H54 (cell line): ENCODE data around the gene SETSIP.

Source experiments
- DNase-seq: peaks from one replicate; pipeline ENCODE4 v3.0.0; 2011; ENCODE audit warnings: low spot score, mixed read lengths; ENCODE audit not compliant: insufficient read length
- FAIRE-seq: peaks from 3 replicates; lab custom pipeline; 2011; peaks lifted over from hg19 to GRCh38; lab: Jason Lieb, UNC
- POLR2A ChIP-seq: IDR thresholded peaks from 2 replicates; pipeline ENCODE4 v1.6.1; 2011; ENCODE audit warnings: low read depth, mild to moderate bottlenecking, low read length

Gene SETSIP, protein sequence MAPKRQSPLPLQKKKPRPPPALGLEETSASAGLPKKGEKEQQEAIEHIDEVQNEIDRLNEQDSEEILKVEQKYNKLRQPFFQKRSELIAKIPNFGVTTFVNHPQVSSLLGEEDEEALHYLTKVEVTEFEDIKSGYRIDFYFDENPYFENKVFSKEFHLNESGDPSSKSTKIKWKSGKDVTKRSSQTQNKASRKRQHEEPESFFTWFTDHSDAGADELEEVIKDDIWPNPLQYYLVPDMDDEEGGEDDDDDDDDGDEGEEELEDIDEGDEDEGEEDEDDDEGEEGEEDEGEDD

DNA sequence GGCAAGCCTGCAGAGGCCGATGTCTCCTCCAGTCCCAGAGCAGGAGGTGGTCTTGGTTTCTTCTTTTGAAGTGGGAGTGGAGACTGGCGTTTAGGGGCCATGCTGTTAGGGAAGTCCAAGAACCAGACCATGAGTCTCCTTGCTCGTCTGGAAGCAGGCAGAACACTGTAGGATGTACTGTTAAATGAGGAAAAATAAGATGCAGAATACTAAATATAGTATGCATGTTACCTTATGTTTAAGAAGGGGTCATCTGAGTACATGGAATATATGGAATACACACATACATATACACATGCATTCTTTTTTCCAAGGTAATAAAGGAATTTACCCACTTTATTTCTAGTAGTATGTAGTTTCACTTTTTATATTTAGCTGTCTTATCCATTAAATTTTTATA is at the start of gene SETSIP:
TSS of gene SETSIP (minus strand) at position 101 of the 400 bp plus-strand sequence. CDS start at position 101, 0 bp downstream.
- TF ChIP-seq POLR2A, result no peak
- DNase-seq (no peak), FAIRE-seq (no peak)

DNA sequence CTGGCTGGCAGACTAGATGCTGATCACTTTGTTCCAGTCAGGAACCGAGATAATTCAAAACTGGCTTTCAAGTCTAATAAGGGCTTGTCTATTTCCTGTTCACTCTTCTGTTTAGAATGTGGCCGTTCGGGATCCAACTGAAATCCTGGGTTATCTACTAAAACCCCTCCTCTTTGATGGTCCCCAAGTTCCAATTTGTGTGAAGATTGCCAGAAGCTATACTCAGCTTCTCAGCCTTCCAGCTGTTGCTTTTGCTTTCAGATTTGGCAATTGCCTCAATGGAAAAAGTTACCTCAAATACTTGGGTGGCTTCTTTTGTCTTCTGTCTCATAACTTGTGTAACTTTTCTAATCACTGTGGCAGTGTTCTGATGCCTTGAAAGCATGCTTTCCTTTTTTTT is 48.7 kb upstream of the SETSIP start:
- no peak for TF ChIP-seq POLR2A
- FAIRE-seq, result no peak
- no peak for DNase-seq

DNA sequence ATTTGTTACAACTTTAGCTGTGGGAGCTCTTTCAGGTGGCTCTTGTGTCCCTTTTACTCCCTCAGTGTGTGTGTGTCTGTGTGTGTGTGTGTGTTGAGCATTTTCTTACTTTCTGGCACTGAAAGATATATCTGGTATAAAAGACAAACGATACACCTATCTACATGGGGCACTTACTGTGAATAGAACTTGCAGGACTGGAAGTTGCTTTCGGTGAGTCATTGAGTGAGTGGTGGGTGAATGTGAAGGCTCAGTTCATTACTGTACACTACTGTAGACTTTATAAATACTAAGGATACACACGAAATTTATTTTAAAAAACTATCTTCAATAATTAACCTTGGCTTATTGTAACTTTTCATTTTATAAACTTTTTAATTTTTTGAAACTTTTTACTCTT is 43.6 kb upstream of the SETSIP start:
- no peak for TF ChIP-seq POLR2A
- no peak for DNase-seq
- FAIRE-seq, result peak; percentile 70

DNA sequence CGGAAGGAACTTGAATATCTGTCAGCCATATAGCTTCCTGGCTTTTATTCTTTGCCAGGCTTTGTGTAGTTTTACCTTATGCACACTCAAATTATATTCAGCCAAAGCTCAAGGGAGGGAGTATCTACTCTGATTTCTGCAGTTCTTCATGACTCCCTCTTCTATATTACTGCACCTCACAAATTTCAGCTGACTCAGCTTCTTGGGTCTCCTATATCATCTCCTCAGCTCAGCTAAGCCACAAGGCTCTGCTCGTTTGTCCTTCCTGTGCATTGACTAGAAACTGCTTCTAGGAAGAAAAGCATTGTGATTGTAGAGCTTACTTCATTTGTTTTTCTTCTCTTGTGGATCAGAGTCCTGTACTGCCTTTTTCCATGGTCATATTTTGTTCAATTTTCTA is 42.3 kb upstream of the SETSIP start:
- no peak for DNase-seq
- TF ChIP-seq POLR2A, result no peak
- no peak for FAIRE-seq

DNA sequence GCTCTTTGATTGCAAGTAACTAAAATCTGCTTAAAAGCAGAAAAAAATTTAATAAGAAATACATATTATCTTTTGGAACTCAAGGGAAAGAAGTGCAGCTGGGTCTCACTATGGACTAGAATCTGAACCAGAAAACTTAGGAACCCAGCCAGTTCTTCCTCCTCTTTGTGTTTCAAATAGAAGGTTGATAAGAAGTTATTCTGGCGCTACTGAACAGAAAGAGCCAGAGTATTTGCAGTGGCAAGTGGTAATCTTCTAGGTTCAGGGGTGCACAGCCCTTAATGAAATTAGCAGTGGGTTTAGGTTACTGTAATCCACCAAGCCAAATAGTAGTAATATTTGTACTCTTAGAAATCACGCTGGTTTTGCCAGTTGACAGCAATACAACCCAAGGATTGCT is 33.4 kb upstream of the SETSIP start:
- DNase-seq, result no peak
- no peak for FAIRE-seq
- no peak for TF ChIP-seq POLR2A

DNA sequence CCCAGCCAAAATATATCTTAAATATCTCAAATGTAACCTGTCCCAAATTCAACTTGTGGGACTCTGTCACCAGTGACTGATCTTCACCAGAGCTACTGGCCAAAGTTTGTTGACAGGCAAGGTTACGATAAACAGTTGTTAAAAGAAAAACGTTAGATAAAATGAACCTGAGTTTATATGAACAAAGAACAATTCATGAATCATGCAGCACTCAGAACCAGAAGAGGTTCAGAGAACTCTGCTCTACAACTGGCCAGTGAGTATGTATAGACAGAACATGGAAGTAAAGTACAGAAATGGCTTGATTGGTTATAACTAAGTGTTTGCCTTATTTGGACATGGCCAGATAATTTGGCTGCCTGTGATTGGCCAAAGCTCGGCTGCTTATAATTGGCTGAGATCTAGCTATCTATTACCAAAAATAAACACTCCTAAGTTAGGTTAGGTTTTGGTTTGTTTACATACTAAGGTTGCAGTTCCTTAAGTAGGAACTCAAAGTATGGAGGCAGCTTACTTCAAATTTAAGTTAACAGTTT is 30.4 kb upstream of the SETSIP start:
- DNase-seq, result no peak
- no peak for FAIRE-seq
- no peak for TF ChIP-seq POLR2A

DNA sequence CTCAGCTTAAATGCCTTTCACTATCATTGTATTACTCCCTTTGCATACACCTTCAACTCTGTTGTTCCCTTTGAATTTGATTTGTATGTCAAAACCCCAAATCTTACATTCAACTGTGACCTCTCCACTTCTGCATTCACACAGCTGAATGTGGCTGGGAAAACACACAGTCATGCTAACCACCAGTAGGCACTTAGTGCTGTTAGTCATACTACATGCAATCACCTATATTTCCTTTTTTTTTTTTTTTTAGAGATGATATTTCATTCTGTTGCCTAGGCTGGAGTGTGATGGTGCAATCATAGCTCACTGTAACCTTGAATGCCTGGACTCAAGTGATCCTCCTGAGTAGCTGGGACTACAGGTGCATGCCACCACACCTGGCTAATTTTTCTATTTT is 21.1 kb upstream of the SETSIP start:
- no peak for TF ChIP-seq POLR2A
- DNase-seq (no peak), FAIRE-seq (no peak)

DNA sequence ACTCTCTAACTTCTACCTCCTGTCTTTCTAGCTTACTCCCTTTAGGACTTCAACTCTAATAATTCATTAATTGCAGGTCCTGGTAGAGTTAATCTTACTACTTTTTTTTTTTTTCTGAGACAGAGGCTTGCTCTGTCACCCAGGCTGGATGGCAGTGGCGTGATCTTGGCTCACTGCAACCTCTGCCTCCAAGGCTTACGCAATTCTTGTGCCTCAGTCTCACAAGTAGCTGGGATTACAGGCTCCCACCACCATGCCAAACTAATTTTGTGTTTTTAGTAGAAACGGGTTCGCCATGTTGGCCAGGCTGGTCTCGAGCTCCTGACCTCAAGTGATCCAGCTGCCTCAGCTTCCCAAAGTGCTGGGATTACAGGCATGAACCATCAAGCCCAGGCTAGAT is 20.7 kb upstream of the SETSIP start:
- FAIRE-seq (no peak), DNase-seq (no peak)
- TF ChIP-seq POLR2A, result no peak

DNA sequence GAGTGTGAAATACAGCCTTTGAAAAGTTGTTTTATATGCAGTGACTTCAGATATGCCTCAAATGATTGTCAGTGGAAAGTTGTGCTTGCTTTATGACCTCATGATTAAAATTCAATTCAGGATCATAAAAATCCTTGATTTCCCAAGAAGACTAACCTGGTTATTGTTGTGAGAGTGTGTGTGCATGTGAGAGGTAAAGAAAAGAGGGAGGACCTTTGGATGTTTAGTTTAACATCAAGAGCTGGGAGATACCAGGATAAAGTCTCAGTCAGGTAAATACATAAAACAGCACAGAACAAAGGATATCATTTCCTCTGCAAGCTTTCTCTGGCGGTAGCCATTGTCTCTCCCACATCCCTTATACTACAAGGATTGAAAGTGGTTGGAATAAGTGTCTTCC is 19.4 kb upstream of the SETSIP start:
- DNase-seq (no peak), FAIRE-seq (peak; percentile 60)
- no peak for TF ChIP-seq POLR2A

DNA sequence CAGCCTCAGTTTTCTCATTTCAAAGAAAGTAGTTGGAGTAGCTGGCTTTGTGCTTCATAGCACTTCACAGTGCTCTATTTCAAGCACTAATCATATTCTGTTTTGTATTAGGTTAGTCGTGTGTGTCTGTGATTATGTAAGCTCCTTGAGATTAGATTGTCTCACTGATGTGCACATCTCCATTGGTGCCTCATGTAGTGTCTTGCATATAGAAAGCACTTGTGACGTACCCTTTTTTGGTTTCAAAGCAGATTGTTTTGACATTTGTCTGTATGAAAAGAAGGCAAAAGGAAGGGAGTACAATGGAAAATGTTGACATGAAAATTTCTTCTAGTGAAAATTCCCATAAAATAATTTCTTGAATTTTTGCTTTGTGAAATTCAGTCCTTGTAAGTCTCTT is 18.9 kb upstream of the SETSIP start:
- TF ChIP-seq POLR2A, result no peak
- FAIRE-seq (no peak), DNase-seq (no peak)

DNA sequence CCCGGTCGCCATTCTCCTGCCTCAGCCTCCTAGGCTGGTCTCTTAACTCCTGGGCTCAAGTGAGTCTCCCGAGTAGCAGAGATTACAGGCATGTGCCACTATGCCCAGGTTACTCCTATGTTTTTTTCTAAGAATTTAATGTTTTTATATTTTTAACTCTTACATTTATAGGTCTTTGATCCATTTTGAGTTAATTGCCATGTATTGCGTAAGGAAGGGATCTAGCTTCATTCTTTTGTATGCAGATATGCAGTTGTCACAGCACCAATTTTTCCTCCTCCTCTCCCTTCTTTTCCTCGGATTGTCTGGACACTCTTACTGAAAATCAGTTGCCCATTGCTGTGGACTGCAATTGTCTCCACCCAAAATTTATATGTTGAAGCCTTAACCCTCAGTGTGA is 16.4 kb upstream of the SETSIP start:
- FAIRE-seq (no peak), DNase-seq (no peak)

DNA sequence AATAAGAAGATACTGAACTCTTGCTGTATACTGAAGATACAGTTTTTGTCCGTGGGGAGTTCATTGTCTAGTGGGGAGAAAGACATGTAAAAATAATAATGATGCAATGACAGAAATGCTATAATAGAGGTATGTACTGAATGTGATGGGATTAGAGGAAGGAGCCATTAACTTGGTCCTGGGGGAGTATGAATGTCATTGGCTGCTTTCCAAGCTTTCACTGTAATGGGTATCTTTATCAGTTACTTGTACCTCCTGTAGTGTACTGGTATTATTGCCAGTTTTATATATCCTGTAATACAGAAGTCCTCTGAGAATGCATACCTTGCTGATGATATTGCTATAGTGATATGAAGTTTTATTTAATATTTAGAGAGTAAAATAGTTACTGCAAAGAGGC is 12.3 kb upstream of the SETSIP start:
- no peak for TF ChIP-seq POLR2A
- no peak for FAIRE-seq
- DNase-seq, result no peak

More for the DNA sequence above, 16.4 kb upstream of the SETSIP start:
- TF ChIP-seq POLR2A, result no peak

DNA sequence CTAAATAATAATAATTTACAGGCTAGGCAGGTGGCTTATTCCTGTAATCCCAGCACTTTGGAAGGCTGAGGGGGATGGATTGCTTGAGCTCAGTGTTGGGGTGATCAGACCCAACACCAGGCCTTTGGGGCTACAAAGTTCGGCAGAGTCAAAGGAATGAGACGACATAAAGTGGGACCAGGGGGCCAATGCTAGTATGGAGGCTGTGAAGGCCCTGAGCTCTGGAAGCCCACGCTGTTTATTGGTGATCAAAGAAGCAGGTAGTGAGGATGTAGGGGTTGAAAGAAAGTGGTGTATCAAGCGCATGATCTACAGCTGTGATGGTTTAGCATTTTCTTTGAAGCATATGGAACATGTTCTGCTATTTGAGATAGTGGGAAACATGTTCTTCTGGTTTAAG is 10.5 kb upstream of the SETSIP start:
- FAIRE-seq (no peak), DNase-seq (no peak)
- TF ChIP-seq POLR2A, result no peak

DNA sequence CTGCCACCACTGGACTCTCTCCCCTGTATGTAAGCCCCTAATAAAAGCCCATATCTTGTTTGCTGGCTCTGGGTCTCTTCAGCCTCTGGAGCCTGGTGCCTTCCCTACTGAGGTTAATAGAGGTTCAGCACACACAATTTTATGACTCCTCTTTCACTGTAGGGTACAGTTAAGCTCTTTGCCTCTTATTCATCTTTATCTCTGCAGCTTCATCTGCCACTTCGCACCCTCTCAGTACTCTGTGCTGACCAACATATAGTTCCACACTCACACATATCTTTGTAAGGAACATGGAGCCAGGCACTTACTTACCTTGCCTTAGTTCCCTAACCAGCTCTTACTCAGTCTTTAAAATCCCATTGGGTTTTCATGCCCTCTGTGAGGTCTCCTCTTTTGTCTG is 9.4 kb upstream of the SETSIP start:
- no peak for TF ChIP-seq POLR2A
- DNase-seq (no peak), FAIRE-seq (no peak)

DNA sequence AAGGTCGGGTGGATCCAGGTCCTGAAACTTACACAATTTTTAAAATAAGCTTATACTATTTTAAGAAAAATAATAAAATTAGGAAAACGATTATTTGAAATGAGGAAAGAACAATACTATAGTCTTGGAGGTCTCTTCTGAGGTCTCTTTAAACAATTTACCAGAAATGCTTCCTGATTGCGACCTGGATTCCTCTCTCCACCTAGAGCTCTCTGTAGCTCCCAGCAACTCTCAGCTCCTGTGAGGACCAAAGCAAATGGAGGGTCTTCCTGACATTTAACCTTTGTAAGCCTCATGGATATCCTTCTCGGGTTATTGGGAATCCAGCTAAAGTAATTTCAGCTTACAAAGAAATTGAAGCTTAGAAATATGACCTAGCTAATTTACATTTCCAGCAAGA is 5.8 kb upstream of the SETSIP start:
- DNase-seq, result no peak
- no peak for FAIRE-seq
- no peak for TF ChIP-seq POLR2A
